HCT116 (cell line): ENCODE results near the gene C1orf174. TPM values are rescaled to one million over a fixed set of nuclear protein-coding genes. Genes with fewer than 3 reads are reported as not detected.
A peak's percentile ranks its signal among the peaks of the same experiment; 100 is the strongest.

ENCODE experiments used
- ATAC-seq: fragments of 200-7000 bp; cut with Tn5 transposase; 2 replicates; pipeline ENCODE4 v1.9.1; 2020; ENCODE audit warnings: mild to moderate bottlenecking, moderate library complexity
- BruUV-seq: library from RNA; stranded (reverse); fragments of 400-500 nt; replicated peaks from 2 replicates; lab custom pipeline; 2021; lab: Mats Ljungman, UMichigan
- CTCF ChIA-PET: fragments of 300-600 bp; sonication (Branson Sonifier 250); formaldehyde crosslinking; loops from one replicate; lab custom pipeline; 2021; ENCODE audit warnings: antibody characterized with exemption; lab: Charles Lee
- POLR2A ChIA-PET: fragments of 300-600, 350-600 bp; sonication (Branson Sonifier 250); formaldehyde crosslinking; loops from one replicate; lab custom pipeline; 2021; ENCODE audit warnings: antibody characterized with exemption; lab: Charles Lee
- RAD21 ChIA-PET, 2 experiments: fragments of 300-600 bp; sonication (Branson Sonifier 250); formaldehyde crosslinking; loops; one replicate each; lab custom pipeline; 2023; ENCODE audit warnings: low total read pairs in 2 of 2; ENCODE audit not compliant: uncharacterized antibody in 2 of 2, unreplicated experiment in 2 of 2, low non-redundant PET in 1 of 2; lab: Charles Lee
- DNase-seq: peaks from one replicate; pipeline ENCODE4 v3.0.0-alpha.2; 2010; ENCODE audit warnings: low read depth, low spot score
- H2AFZ ChIP-seq: fragments of 200-600 bp; shearing (Covaris generic), sonication (generic); 2 replicates; pipeline ENCODE4 v1.6.1; 2017; ENCODE audit warnings: low read depth, mixed run types, mixed read lengths, antibody characterized with exemption, low read length; ENCODE audit not compliant: poor library complexity, severe bottlenecking
- H3K27ac ChIP-seq: 2 replicates; pipeline ENCODE4 v1.5.1; 2012; ENCODE audit warnings: low read depth, low read length
- H3K27me3 ChIP-seq: fragments of 200-600 bp; sonication (generic); 2 replicates; pipeline ENCODE4 v1.6.1; 2016; ENCODE audit warnings: mixed run types, low read length, mixed read lengths; ENCODE audit not compliant: insufficient read depth
- H3K36me3 ChIP-seq, 2 experiments: fragments of 200-500 bp in 1 of 2; fragments of 200-600 bp in 1 of 2; sonication (Bioruptor generic) in 1 of 2; sonication (generic) in 1 of 2; 2 replicates each; pipeline versions ENCODE4 v1.5.1 to v1.6.1; 2014 to 2016; ENCODE audit warnings: low read length in 2 of 2, inconsistent platforms in 1 of 2, mixed read lengths in 1 of 2, mixed run types in 1 of 2; ENCODE audit not compliant: insufficient read depth in 2 of 2, control insufficient read depth in 1 of 2
- H3K4me1 ChIP-seq, 2 experiments: fragments of 200-600 bp in 1 of 2; sonication (generic) in 1 of 2; 2 replicates each; pipeline versions ENCODE4 v1.5.1 to v1.6.1; 2012 to 2017; ENCODE audit warnings: low read length in 2 of 2, inconsistent platforms in 1 of 2, mild to moderate bottlenecking in 1 of 2, mixed read lengths in 1 of 2, mixed run types in 1 of 2, moderate library complexity in 1 of 2; ENCODE audit not compliant: insufficient read depth in 2 of 2, control insufficient read depth in 1 of 2
- H3K4me2 ChIP-seq: fragments of 200-600 bp; sonication (generic); 2 replicates; pipeline ENCODE4 v1.6.1; 2017; ENCODE audit warnings: mixed run types, low read length, mixed read lengths
- H3K4me3 ChIP-seq, 2 experiments: fragments of 200-600 bp in 1 of 2; sonication (generic) in 1 of 2; replicated peaks in 1 of 2; 2 replicates each; pipeline ENCODE4 v1.5.1; 2011 to 2016; ENCODE audit warnings: low read length in 2 of 2, control low read depth in 1 of 2, low read depth in 1 of 2, mild to moderate bottlenecking in 1 of 2, mixed read lengths in 1 of 2, mixed run types in 1 of 2
- H3K79me2 ChIP-seq: fragments of 200-600 bp; sonication (generic); 2 replicates; pipeline ENCODE4 v1.6.1; 2017; ENCODE audit warnings: mild to moderate bottlenecking, mixed run types, low read length, moderate library complexity, mixed read lengths; ENCODE audit not compliant: insufficient read depth
- H3K9ac ChIP-seq: fragments of 200-600 bp; sonication (generic); 2 replicates; pipeline ENCODE4 v1.6.1; 2016; ENCODE audit warnings: low read length, mixed read lengths
- H3K9me2 ChIP-seq: fragments of 200-600 bp; sonication (generic), shearing (Covaris generic); 2 replicates; pipeline ENCODE4 v1.6.1; 2017; ENCODE audit warnings: mixed run types, mild to moderate bottlenecking, moderate library complexity; ENCODE audit not compliant: insufficient read depth
- H3K9me3 ChIP-seq, 2 experiments: fragments of 200-500 bp in 1 of 2; fragments of 200-600 bp in 1 of 2; sonication (Bioruptor generic) in 1 of 2; sonication (generic) in 1 of 2; 2 replicates each; pipeline ENCODE4 v1.6.1; 2014 to 2017; ENCODE audit warnings: low read length in 2 of 2, mixed read lengths in 2 of 2, inconsistent platforms in 1 of 2, low read depth in 1 of 2, mild to moderate bottlenecking in 1 of 2, mixed run types in 1 of 2, moderate library complexity in 1 of 2; ENCODE audit not compliant: control insufficient read depth in 1 of 2, insufficient read depth in 1 of 2
- H4K20me1 ChIP-seq: fragments of 200-600 bp; sonication (generic), shearing (Covaris generic); 2 replicates; pipeline ENCODE4 v1.6.1; 2017; ENCODE audit warnings: mixed run types, mild to moderate bottlenecking, moderate library complexity; ENCODE audit not compliant: insufficient read depth
- ATF3 ChIP-seq: IDR thresholded peaks from 2 replicates; pipeline ENCODE4 v1.6.1; 2012
- CBX3 ChIP-seq: IDR thresholded peaks from 2 replicates; pipeline ENCODE4 v1.6.1; 2012; ENCODE audit warnings: low read depth
- CTCF ChIP-seq, 3 experiments: fragments of 200-600 bp in 1 of 3; sonication (generic) in 1 of 3; IDR thresholded peaks in 2 of 3; conservative IDR thresholded peaks in 1 of 3; 2 replicates each; pipeline ENCODE4 v1.5.1; 2012 to 2017; ENCODE audit warnings: low read depth in 2 of 3, low read length in 2 of 3, antibody characterized with exemption in 1 of 3, borderline replicate concordance in 1 of 3, control low read depth in 1 of 3, mild to moderate bottlenecking in 1 of 3, mixed read lengths in 1 of 3, mixed run types in 1 of 3, moderate library complexity in 1 of 3; ENCODE audit not compliant: insufficient read depth in 1 of 3
- JUND ChIP-seq: IDR thresholded peaks from 2 replicates; pipeline ENCODE4 v1.6.1; 2012
- MAX ChIP-seq: IDR thresholded peaks from 2 replicates; pipeline ENCODE4 v1.6.1; 2012
- REST ChIP-seq: IDR thresholded peaks from 2 replicates; pipeline ENCODE4 v1.6.1; 2012; ENCODE audit warnings: low read depth
- SIN3A ChIP-seq: IDR thresholded peaks from 2 replicates; pipeline ENCODE4 v1.6.1; 2012; ENCODE audit warnings: low read depth
- SP1 ChIP-seq: IDR thresholded peaks from 2 replicates; pipeline ENCODE4 v1.6.1; 2012; ENCODE audit warnings: low read depth
- TCF7L2 ChIP-seq: IDR thresholded peaks from 2 replicates; pipeline ENCODE4 v1.7.0; 2011; ENCODE audit warnings: borderline replicate concordance, inconsistent platforms; ENCODE audit not compliant: insufficient read depth, insufficient read length; ENCODE audit errors: extremely low read depth
- ZNF274 ChIP-seq: fragments of 200-500 bp; sonication (Bioruptor generic); IDR thresholded peaks from 2 replicates; pipeline ENCODE4 v1.6.1; 2014; ENCODE audit warnings: mild to moderate bottlenecking, low read depth, low read length, inconsistent platforms
- intact Hi-C: fragments of 100-400 bp; cut with micrococcal nuclease; formaldehyde crosslinking; loops from 2 replicates; pipeline ENCODE4 v1.10.0; 2022
- total RNA-seq: library from RNA; stranded (reverse); gene quantifications from one replicate; pipeline ENCODE4 v1.2.1, GENCODE V29; 2021; ENCODE audit not compliant: unreplicated experiment

Gene C1orf174
- total RNA-seq, 1 experiment from 2014 or later, result 33.7 TPM

- Histone ChIP-seq H3K79me2 (no peaks in the 10 kb centered on the region), H3K4me3 (no peak overlapping the region), H2AFZ (no peak overlapping the region), H4K20me1 (no peaks in the 10 kb centered on the region), H3K27ac (no peak overlapping the region), H3K9ac (no peak overlapping the region), H3K27me3 (no peaks in the 10 kb centered on the region), H3K4me2 (no peak overlapping the region), H3K36me3 (no peaks in the 10 kb centered on the region), H3K4me1 (peaks cover 2 to 9% of the 10 kb centered on the region in 2 experiments; a peak in 3 of 4 replicates), H3K9me2 (no peaks in the 10 kb centered on the region), H3K9me3 (no peaks in the 10 kb centered on the region)
- TF ChIP-seq CTCF (IDR thresholded peaks at IDR 0.05 in 2 of 3, conservative IDR thresholded peaks at IDR 0.05 in 1 of 3; ENCODE audit: borderline replicate concordance in 1 of 3, insufficient read depth in 1 of 3, low read depth in 2 of 3, low read length in 2 of 3) (0 out of 6 replicates have a peak, but pooled peaks of 2 of the 3 experiments have one; percentile 13 to 22), CBX3 (no peak), ZNF274 (no peak)
- ChIA-PET CTCF (interaction anchor here (1.0 kb wide), 1 partner anchor 49 kb away, joined by 3 read pairs; the partner anchor contains the start of genes CEP104 and DFFB), RAD21 (no interaction called here), POLR2A (no interaction called here)
- DNase-seq (no peak), ATAC-seq (peak; percentile 25; the same call in 1 of the 2 replicates)
- intact Hi-C loops, result no loop called here
- no TSS peak for BruUV-seq
Measured at GRCh38 chr1:3907031-3907534, 7.0 kb upstream of the C1orf174 start.

GRCh38 chr1:3906672-3907020 lies 6.6 kb upstream of the C1orf174 start:
- intact Hi-C loops, result no loop called here
- Histone ChIP-seq H3K4me1 (peaks cover 2 to 9% of the 10 kb centered on the region in 2 experiments; a peak in 3 of 4 replicates), H3K79me2 (no peaks in the 10 kb centered on the region), H3K36me3 (no peaks in the 10 kb centered on the region), H3K9me3 (no peaks in the 10 kb centered on the region), H3K4me2 (no peak overlapping the region), H3K27ac (no peak overlapping the region), H4K20me1 (no peaks in the 10 kb centered on the region), H3K27me3 (no peaks in the 10 kb centered on the region), H3K9ac (no peak overlapping the region), H2AFZ (no peak overlapping the region), H3K4me3 (no peak overlapping the region), H3K9me2 (no peaks in the 10 kb centered on the region)
- no peak for DNase-seq
- ATAC-seq, result no peak
- BruUV-seq, result no TSS peak
- ChIA-PET RAD21 (no interaction called here), CTCF (interaction anchor here (1.0 kb wide), 1 partner anchor 49 kb away, joined by 3 read pairs; the partner anchor contains the start of genes CEP104 and DFFB), POLR2A (no interaction called here)
- TF ChIP-seq MAX, result no peak
- no peak for TF ChIP-seq REST
- no peak for TF ChIP-seq CBX3
- no peak for TF ChIP-seq SIN3A
- no peak for TF ChIP-seq SP1
- TF ChIP-seq TCF7L2, result no peak
- TF ChIP-seq CTCF (IDR thresholded peaks at IDR 0.05 in 2 of 3, conservative IDR thresholded peaks at IDR 0.05 in 1 of 3; ENCODE audit: borderline replicate concordance in 1 of 3, insufficient read depth in 1 of 3, low read depth in 2 of 3, low read length in 2 of 3), result no peak
- TF ChIP-seq JUND, result no peak
- no peak for TF ChIP-seq ATF3
